Measurements from ENCODE around the gene PEAK1. TPM values are rescaled to one million over a fixed set of nuclear protein-coding genes. Genes with fewer than 3 reads are reported as not detected.

Gene PEAK1
- polyA plus RNA-seq, 2 of the 4 experiments (the other 2 are of a cell fraction): 7.5 to 13.7 TPM

DNA sequence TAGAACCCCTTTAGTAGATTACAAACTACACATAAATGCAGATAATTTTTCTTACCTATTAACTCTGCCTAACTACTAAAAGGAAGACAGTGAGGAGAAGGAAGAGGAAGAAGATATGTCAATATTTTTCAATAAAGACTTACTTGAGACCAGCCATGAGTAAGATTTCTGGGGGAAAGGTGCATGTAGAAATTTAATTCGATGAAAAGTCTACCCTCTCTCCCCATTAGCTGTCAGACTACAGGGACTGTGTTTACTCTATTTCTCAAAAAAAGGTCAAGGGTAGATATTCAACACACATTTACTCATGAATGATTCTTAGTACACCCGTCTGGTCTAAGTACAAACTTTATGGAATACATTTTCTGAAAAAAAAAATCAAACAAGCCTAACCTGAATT, 355.8 kb downstream of the PEAK1 start:
- Histone ChIP-seq H3K9me3 (no peaks in the 10 kb centered on the region), H3K4me2 (peak overlapping the region; percentile 69), H3K4me3 (no peak overlapping the region), H3K4me1 (peaks cover 66% of the 10 kb centered on the region), H3K27ac (no peak overlapping the region)
- POLR2A ChIA-PET: no interaction called here
- TF ChIP-seq HDAC2 (IDR thresholded peaks at IDR 0.05): no peak
- TF ChIP-seq, protein P1, sequence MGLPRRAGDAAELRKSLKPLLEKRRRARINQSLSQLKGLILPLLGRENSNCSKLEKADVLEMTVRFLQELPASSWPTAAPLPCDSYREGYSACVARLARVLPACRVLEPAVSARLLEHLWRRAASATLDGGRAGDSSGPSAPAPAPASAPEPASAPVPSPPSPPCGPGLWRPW (IDR thresholded peaks at IDR 0.05): no peak
- CTCF ChIA-PET: interaction anchor here (0.6 to 1.7 kb wide), 4 partner anchors 50 to 759 kb away, joined by 3 to 5 read pairs (median 4); no protein-coding TSS in a partner anchor
- ATAC-seq (peak; percentile 4 to 5; a peak in 1 of 6 replicates), FAIRE-seq (no peak), DNase-seq (ENCODE audit: low read depth in 1 of 2, low spot score in 1 of 2) (no peak)
- 35% methylated on average over 2 of the region's 2 CpGs for WGBS (ENCODE audit: missing lambda C conversion rate)

- TF ChIP-seq, protein P2, sequence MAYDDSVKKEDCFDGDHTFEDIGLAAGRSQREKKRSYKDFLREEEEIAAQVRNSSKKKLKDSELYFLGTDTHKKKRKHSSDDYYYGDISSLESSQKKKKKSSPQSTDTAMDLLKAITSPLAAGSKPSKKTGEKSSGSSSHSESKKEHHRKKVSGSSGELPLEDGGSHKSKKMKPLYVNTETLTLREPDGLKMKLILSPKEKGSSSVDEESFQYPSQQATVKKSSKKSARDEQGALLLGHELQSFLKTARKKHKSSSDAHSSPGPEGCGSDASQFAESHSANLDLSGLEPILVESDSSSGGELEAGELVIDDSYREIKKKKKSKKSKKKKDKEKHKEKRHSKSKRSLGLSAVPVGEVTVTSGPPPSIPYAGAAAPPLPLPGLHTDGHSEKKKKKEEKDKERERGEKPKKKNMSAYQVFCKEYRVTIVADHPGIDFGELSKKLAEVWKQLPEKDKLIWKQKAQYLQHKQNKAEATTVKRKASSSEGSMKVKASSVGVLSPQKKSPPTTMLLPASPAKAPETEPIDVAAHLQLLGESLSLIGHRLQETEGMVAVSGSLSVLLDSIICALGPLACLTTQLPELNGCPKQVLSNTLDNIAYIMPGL (CRISPR knock-in tag; IDR thresholded peaks at IDR 0.05; ENCODE audit: borderline replicate concordance): no peak
- TF ChIP-seq TP53 (CRISPR knock-in tag; IDR thresholded peaks at IDR 0.05) (no peak), CTCF (IDR thresholded peaks at IDR 0.05) (no peak), ZFP36 (IDR thresholded peaks at IDR 0.05; ENCODE audit: borderline replicate concordance, partially characterized antibody) (no peak), EP300 (IDR thresholded peaks at IDR 0.05) (no peak), EHF (CRISPR knock-in tag; IDR thresholded peaks at IDR 0.05) (no peak), MYC (IDR thresholded peaks at IDR 0.05; ENCODE audit: borderline replicate concordance, low read length) (no peak), CEBPB (IDR thresholded peaks at IDR 0.05) (no peak), PHF8 (IDR thresholded peaks at IDR 0.05; ENCODE audit: borderline replicate concordance, low read depth) (no peak), ZSCAN20 (CRISPR knock-in tag; IDR thresholded peaks at IDR 0.05) (no peak), EHMT2 (IDR thresholded peaks at IDR 0.05; ENCODE audit: low read depth) (no peak)
- no peak for FAIRE-seq
- DNase-seq (ENCODE audit: low read depth in 1 of 2, low spot score in 1 of 2): no peak
- Histone ChIP-seq H3K27ac (no peak overlapping the region), H3K4me3 (no peak overlapping the region), H3K9me3 (no peaks in the 10 kb centered on the region), H3K4me2 (no peak overlapping the region), H3K4me1 (peaks cover 63% of the 10 kb centered on the region)
- no peak for ATAC-seq
- ChIA-PET POLR2A (no interaction called here), CTCF (interaction anchor here (0.5 to 1.7 kb wide), 4 partner anchors 11 to 757 kb away, joined by 3 to 4 read pairs (median 3); no protein-coding TSS in a partner anchor)
Measured at GRCh38 chr15:77063249-77063648, 356.7 kb downstream of the PEAK1 start.

GRCh38 chr15:77060546-77060945, 359.4 kb downstream of the PEAK1 start:
- no peak for TF ChIP-seq NFE2L2 (conservative IDR thresholded peaks at IDR 0.05; ENCODE audit: low read length)
- ChIA-PET CTCF (interaction anchor here (0.8 to 3.1 kb wide), 6 partner anchors 9 to 572 kb away, joined by 3 to 11 read pairs (median 4); partner anchors contain the start of gene LINGO1), POLR2A (interaction anchor here (0.6 to 2.1 kb wide), 3 partner anchors 9 to 26 kb away, joined by 3 to 9 read pairs (median 3); partner anchors contain the start of gene TSPAN3)
- ATAC-seq: no peak
- H3K4me1 ChIP-seq: peaks cover 52% of the 10 kb centered on the region
- no peak for FAIRE-seq
- H3K4me2 ChIP-seq: no peak overlapping the region
- no peaks in the 10 kb centered on the region for H3K9me3 ChIP-seq
- no peak for DNase-seq (ENCODE audit: low read depth in 1 of 2, low spot score in 1 of 2)
- no peak overlapping the region for H3K27ac ChIP-seq
- H3K4me3 ChIP-seq: no peak overlapping the region

DNA sequence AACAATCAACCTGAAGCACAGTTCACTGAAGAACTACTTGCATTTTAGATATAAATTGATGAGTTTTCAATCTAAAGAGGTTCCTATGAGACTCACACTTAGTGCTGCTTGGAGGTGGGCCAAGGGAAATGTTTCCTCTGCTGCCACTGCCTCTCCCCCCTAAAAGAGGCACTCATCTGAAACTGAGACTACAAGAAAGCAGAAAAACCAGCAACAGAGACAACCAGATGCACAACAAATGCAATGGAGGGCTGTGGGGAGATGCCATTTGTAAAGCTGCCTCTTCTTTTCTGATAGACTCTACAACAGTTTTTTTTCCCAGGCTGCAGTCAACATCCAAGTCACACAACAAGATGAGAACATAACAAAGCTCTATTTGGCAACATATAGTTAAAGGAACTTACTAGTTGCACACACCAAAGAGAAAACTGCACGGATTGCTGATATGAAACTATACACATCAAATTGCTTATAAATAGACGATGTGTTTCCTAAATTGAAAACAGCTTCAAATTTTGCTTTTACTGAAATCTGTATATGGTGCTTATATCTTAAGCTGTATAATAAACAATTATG, 360.0 kb downstream of the PEAK1 start:
- Histone ChIP-seq H3K4me2 (no peak overlapping the region), H3K4me1 (peaks cover 45% of the 10 kb centered on the region), H3K9me3 (no peaks in the 10 kb centered on the region), H3K4me3 (no peak overlapping the region), H3K27ac (no peak overlapping the region)
- ATAC-seq (no peak), DNase-seq (ENCODE audit: low read depth in 1 of 2, low spot score in 1 of 2) (no peak), FAIRE-seq (no peak)
- 85% methylated on average over 2 of the region's 2 CpGs for WGBS (ENCODE audit: missing lambda C conversion rate)
- ChIA-PET CTCF (interaction anchor here (1.2 to 3.1 kb wide), 5 partner anchors 14 to 59 kb away, joined by 4 to 11 read pairs (median 5); no protein-coding TSS in a partner anchor), POLR2A (interaction anchor here (0.6 to 2.1 kb wide), 4 partner anchors 9 to 26 kb away, joined by 3 to 9 read pairs (median 6); partner anchors contain the start of gene TSPAN3)
- TF ChIP-seq TFCP2L1 (CRISPR knock-in tag; IDR thresholded peaks at IDR 0.05) (no peak), FOXS1 (CRISPR knock-in tag; IDR thresholded peaks at IDR 0.05) (no peak), NR3C1 (IDR thresholded peaks at IDR 0.05) (no peak), CEBPB (IDR thresholded peaks at IDR 0.05) (no peak)

Measured in A549 (cell line).